ENCODE data around the gene LEKR1.
"Not testable (repeated sequence)": the region's sequence is repeated elsewhere in the genome, so short reads cannot be mapped to it uniquely, and the experiment has no call there.

Gene LEKR1

DNA sequence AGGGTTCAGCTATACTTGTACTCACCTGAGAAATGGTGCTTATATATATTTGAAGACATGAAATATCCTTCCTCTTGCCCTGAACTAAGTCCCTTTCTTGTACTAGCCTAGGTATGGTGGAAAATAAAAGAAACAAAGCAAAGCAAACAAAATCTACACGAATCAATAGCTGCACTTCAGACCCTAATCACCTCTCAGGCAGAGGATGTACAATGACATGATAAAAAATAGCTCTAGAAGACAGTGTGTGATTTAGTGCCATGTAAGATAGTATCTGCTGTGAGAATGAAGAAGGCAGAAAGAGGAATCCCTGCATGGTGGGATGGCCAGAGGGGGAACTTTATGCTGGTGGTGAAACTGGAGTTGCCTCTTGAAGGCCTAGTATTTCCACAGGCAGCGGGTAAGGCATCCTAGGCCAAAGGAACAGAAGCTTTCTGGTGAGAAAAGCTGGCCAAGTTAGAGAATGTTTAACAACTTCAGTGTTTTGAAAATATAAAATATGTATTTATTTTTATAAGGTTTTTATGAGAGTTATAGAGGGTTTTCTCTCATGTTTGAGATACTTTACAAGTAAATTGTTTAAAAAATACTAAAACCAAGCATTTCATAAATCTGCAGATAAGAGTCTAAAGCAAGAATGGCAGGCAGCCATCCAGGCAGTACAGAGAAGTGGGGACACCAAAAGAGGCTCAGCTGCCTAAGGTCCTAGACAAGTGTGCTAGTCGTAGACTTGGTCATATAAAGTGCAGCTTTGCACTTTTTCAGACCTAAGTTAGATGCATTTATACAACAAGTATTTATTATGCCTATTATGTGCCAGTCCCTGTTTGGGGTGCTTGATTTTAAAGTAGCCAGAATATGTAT is 14.9 kb downstream of the LEKR1 start:
- DNase-seq: no peak

DNA sequence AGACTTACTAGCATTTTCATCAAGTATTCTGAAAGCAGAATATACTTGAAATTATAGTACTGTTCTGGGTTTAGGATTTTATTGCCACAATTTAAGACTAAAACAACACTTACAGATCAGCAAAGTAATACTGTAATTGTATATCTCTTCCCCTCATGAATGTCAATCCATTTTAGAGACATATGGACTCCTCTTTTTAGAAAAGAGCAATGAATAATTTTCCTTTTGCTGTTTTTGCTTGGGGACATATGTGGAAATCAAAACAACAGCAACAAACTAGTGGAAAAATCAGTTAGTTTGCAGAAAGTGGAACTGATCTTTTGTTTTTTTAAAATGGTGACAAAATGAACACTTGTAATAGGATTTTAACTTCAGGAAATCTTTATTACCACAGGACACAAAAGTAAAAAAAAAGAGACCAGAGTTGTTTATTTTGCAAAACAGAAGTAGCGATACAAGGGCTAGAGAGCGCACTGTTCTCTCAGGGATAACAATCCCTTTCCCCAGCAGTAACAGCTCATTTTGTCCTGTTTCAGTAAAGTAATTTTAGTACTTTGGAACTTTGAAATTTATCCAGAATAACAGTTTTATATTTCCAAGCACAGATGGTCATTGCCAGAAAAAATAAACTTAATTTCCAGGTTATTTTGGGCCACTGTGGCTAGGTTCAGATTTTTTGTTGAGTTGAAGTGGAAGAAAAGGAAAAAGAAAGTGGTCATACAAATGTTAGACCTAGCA is 17.1 kb downstream of the LEKR1 start:
- DNase-seq: no peak

DNA sequence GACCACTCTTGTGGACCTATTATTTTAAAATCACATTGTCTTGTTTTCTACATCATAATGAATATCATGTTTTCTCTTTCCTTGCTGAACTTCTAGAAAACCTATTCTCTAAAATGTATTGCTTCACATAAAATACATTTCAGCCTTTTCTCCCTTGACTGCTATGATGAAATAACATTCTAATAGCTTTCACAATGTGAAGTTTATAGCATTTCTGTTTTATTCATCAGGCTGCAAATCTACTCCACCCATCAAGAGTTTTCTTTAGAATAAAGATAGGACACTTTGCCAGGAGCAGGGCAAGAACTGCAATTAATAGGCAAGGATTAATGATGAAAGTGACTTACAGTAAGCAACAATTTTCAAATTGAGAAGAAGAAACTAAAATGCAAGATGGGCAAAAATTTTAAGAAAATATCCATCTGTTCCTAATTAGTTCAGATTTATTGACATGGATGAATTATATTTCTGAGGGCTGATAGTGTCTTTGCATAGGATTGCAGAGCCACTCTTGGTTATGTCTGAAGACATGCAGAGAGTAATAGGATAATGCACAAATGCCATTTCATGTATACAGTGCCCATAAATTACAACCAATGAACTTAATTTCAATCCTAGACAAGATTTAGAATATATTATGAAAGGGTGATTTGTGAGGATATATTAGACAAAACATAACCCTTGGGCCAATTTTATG is 21.7 kb downstream of the LEKR1 start:
- no peak for DNase-seq

- no peak for DNase-seq
Observed at GRCh38 chr3:156859578-156859977, 33.4 kb downstream of the LEKR1 start.

DNA sequence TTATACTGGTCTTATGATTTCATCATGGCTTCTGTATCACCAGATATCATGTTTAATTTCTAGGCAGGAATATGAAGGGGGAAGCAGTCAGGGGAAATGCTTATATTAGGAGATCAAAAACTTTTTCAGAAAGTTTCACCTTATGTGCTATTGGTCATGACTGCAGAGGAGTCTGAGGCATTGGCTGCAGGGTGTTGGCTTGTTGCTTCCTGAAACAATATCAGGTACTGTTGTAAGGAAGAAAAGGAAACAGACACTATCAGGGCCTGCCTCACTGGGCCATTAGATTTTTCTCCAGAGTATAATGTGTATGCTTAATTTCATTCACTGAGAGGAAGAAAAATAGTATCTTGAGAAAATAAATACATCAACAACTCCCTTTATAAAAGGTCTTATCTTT is 34.7 kb downstream of the LEKR1 start:
- no peak for DNase-seq

DNA sequence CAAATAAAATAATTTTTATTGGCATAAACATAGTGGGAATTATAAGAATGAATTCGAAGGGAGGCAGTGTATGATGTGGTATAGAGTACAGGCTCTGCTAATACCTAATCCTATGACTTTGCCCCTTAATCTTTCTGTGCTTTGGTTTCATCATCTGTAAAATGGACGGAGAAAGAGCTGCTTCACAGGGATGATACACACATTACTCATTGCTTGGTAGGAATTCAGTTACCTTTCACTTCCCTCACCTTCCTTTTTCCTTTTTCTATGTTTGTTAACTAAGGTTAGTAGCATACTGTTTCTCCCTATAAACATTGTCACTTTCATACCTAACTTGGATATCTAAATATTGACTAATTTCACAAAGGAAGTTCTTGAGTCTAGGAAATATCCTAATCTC is 36.2 kb downstream of the LEKR1 start:
- DNase-seq: no peak

- no peak for DNase-seq
Observed at GRCh38 chr3:156865732-156866131, 39.6 kb downstream of the LEKR1 start.

GRCh38 chr3:156867174-156867573 is 41.0 kb downstream of the LEKR1 start:
- DNase-seq: no peak

GRCh38 chr3:156867920-156868319 is 41.8 kb downstream of the LEKR1 start:
- no peak for DNase-seq

DNA sequence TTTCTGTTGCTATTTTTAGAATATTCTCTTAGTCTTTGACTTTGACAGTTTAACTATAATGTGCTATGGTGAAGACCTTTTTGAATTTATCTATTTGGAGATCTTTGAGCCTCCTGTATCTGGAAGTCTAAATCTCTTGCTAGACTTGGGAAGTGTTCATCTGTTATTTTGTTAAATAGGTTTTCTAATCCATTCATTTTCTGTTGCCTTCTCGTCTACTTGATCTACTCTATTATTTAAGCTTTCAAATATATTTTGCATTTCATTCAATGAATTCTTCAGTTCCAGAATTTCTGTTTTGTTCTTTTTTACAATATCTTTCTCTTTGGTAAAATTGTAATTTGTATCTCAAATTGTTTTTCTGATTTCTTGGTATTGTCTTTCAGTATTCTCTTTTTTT is 47.8 kb downstream of the LEKR1 start:
- DNase-seq: no peak

- DNase-seq: not testable (repeated sequence)
Observed at GRCh38 chr3:156879491-156879890, 53.3 kb downstream of the LEKR1 start.

DNA sequence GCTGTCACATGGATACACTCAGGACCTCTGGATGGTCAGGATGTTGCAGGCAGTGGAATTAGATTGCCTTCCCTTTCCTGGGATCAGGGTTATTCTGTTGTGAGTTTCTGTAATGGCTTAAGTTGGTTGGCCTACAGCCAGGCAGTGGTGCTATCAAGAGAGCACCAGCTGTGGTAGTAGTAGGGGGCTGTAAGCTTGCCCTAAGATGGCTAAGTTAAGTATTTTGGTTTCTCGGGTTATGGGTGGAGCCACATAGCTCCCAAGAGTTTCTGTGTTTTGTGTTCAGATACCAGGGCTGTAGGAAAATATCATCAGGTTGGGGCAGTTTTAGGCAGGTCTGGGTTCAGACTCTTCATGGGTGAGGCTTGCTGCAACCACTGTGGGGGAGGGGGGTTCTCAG is 59.6 kb downstream of the LEKR1 start:
- no peak for DNase-seq

DNA sequence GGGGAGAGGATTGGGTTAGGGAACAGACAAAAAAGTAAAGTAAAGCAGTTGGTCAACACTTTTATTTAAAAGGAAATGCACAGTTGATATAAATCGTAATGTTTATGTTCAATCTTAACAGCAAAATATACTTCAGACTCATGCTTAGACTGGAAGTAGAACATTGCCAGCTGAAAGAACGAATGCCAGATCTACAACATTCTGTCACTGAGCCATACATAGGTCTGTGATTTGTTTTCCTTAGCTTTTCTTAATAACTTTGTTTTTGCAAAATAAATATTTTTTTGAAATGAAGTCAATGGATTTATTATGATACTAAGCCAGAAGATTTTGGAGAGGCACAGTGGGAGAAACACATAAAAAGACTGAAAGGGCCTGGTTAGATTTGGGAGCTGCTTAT is 62.0 kb downstream of the LEKR1 start:
- DNase-seq: no peak

DNA sequence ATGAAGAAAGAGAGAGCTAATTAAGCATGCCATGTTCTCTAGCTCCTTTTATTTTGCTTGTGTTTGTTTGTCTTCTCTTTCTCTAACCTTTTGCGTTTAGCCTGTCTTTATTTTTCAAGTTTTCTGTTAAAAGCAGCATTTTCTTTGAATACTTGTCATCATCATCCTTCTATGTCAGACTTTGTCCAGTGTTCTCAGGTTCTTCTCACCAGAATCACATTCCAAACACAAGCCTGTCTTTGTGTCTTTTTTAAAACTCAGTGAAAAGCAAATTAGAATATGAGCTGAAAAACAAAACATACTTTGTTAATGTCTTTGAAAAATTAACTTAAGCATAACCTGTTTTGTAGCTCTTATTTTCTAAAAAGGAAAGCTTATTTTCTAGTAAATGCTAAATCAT is 62.4 kb downstream of the LEKR1 start:
- no peak for DNase-seq

- DNase-seq: no peak
Observed at GRCh38 chr3:156892701-156893100, 66.5 kb downstream of the LEKR1 start.

DNA sequence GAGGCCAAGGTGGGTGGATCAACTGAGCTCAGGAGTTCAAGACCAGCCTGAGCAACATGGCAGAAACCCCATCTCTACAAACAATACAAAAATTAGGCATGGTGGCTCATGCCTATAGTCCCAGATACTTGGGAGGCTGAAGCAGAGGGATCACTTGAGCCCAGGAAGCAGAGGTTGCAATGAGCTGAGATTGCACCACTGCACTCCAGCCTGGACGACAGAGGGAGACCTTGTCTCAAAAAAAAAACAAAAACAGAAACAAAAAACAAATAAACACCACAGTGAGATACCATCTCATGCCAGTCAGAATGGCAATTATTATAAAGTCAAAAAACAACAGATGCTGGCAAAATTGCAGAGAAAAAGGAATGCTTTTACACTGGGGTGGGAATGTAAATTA is 69.2 kb downstream of the LEKR1 start:
- DNase-seq: not testable (repeated sequence)

DNA sequence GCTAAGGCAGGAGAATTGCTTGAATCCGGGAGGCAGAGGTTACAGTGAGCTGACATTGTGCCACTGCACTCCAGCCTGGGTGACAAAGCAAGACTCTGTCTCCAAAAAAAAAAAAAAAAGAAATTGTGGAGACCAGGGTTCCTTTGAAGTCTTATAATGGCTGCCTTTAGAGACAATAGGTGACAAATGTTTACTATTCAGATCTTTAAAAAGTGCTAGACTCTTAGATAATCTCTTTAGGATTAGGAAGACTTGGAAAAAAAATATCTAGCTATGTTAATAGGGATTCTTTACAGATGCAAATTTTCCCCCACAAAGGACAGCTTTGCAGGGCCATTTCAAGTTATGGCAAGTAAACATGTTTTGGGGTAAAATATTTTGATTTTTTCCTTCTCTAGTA is 71.7 kb downstream of the LEKR1 start:
- DNase-seq: not testable (repeated sequence)

- no peak for DNase-seq
Observed at GRCh38 chr3:156898296-156898880, 72.2 kb downstream of the LEKR1 start.

DNA sequence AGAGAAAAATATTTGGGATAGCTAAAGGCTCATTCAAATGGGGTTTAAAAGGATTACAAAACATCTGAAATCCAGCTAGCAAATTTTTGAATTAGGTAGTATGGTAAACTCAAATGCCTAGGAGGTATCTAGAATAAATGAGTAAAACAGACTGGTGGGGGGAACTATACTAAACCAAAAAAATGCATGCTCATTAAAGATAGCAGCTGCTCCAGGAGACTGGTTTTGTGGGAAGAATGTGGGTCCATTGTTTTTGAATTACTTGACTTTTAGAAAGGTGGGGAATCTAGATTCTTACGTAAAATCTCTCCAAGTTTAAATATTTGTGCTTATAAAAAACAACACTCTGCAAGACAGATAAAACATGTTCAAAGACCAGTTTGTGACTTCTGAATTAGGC is 73.8 kb downstream of the LEKR1 start:
- no peak for DNase-seq

GRCh38 chr3:156902916-156903315 is 76.8 kb downstream of the LEKR1 start:
- DNase-seq: no peak

DNA sequence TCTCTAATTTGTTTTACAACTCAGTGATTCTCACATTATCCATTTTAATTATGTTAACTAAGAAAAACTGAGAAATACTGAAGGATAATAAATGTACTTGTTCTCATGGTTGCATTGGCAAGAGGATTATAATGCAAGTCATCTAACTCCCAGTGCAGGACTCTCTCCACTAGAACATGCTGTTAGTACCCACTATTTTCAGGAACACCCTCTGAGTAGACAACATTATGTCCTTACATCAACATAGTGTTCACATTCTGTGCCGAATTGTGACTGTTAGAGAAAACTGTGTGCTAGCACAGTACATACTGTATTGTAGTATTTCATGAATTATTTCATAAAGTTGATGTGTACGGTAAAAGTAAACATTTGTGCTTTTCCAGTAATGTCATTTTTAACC is 80.1 kb downstream of the LEKR1 start:
- no peak for DNase-seq

- DNase-seq: no peak
Observed at GRCh38 chr3:156908398-156908797, 82.2 kb downstream of the LEKR1 start.

DNA sequence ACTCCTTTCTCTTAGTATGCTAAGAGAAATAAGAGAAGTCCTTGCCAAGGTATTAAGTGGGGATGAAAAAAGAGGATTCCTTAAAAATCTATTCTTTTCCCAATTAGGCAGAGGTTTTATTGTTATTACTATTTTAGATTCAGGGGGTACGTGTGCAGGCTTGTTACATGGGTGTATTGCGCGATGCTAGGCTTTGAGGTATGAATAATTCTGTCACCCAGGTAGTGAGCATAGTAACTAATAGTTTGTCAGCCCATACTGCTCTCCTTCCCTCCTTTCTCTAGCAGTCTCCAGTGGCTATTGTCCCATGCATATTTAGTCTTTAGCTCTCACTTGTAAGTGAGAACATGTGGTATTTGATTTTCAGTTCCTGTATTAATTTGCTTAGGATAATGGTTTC is 83.9 kb downstream of the LEKR1 start:
- no peak for DNase-seq
